D341Med (cell line): ENCODE data around the gene EMX2.
"Not testable (repeated sequence)": the region's sequence is repeated elsewhere in the genome, so short reads cannot be mapped to it uniquely, and the experiment has no call there.

Experiments
- DNase-seq: peaks from one replicate; pipeline ENCODE4 v3.0.0; 2012; ENCODE audit warnings: low spot score

EMX2 gene

DNA sequence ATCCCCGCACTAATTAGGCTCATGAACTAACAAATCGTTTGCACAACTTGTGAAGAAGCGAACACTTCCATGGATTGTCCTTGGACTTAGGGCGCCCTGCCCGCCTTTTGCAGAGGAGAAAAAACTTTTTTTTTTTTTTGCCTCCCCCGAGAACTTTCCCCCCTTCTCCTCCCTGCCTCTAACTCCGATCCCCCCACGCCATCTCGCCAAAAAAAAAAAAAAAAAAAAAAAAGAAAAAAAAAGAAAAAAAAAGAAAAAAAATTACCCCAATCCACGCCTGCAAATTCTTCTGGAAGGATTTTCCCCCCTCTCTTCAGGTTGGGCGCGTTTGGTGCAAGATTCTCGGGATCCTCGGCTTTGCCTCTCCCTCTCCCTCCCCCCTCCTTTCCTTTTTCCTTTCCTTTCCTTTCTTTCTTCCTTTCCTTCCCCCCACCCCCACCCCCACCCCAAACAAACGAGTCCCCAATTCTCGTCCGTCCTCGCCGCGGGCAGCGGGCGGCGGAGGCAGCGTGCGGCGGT lies at the start of gene EMX2:
Gene EMX2 (plus strand): TSS at position 41 of the 519 bp plus-strand sequence. CDS start 522 bp downstream, outside the sequence.
- DNase-seq = no peak

DNA sequence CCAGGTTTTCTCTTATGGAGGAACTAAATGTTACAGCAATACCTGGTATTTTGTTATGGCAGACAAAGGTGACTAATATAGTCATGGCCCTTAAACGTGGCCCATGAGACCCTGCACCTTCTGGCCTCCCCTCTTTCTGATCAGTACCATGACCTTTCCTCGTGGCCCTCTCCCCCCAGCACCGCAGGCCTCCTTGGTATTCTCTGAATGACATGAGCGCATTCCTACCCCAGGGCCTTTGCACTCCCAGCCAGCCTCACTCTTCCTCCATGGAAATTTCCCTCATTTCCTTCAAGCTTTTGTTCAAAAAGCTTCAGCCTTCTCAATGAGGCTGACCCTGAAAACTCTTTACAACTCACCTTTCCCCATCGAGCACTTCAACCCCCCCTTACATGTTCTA lies 46.5 kb upstream of the EMX2 start:
- DNase-seq = no peak

DNA sequence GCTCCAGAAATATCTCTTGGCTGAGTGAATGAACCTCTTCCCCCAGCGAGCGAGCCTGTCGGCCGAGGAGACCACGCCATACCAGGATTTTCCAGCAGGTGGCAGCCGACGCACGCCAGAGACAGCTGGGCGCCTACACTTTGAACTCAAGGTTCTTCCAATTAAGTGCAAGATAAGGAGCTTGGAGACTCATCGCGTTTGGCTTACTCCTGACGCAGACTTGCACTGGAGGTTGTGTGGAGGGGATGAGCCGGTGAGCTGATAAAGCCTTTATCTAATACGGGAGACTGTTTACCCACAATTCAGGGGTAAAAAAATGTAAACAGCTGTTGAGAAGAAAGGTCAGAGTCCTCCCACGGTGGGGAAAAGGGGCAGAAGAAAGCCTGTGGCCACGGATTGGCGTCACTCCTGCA lies 45.9 kb upstream of the EMX2 start:
- peak; percentile 78 for DNase-seq

DNA sequence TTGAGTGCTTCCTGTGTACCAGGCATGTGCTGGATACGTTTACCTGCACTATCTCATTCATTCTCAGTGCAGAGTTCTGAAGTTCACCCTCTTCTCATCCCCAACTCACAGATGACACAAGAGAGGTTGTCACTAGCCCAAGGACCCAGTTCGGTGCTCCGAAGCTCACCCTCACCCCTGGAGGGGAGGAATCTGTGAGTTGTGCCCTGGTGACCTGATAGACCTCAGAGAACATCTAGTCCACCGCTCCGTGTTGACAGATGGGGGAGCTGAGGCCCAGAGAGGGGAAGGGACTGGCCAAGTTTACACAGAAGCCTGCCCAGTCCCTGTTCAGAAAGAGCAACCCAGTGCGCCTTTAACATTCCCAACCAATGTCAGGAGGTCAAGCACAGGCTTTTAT lies 44.8 kb upstream of the EMX2 start:
- DNase-seq = no peak

DNA sequence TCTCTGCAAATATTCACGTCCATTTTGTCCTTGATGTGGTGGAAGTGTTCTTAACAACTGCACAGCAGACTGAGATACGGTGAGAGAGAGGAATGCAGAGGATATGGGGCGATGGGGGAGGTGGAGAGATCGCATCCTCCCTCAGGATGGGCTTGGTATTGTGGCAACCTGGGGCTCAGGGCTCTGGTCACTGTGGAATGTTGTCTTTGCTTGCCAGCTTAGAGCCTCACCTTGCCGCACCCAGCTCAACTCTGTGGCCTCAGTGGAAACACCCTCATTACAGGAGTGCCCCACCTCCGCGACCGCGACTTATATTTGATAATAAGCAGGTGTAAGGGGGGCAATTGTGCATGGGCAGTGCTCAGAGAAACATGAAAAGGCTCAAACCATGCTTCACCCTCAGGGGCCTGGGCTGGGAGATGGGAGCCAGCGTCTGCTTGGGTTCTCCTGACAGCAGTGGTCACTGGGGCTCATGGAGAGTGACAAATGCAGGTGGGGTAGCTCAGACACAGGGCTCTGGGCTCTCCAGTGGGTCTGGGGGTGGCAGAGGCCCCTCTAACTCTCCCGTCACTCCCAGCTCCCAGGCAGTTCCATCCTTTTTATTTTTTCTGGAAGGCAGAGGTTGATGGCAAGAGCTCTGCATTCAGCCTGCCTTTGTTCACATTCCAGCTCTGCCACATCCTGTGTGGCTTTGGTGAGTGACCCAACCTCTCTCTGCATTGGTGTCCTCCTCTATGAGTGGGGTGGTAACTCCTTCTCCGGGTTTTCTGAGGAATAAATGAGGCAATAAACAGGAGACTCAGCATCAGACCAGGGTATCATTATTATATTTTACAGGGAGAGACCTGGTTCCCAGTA lies 43.1 kb upstream of the EMX2 start:
- DNase-seq = no peak

DNA sequence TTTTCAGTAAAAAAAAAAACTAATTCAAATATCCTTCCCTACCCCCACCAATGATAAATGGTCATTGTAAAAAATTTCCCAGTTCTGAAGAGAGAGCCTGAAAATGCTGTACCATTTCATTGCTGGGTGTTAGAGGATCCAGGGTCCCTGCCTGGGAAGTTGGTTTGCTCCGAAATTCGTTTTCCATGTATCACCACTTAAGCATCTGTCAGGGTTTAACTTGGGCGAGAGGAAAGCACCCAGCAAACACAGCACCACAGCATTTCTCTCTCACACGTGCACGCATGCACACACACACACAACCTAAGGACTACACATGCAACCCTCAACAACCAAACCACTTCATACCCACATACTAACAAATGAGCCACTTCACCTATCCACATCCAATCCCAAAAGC lies 42.1 kb upstream of the EMX2 start:
- DNase-seq = no peak

DNA sequence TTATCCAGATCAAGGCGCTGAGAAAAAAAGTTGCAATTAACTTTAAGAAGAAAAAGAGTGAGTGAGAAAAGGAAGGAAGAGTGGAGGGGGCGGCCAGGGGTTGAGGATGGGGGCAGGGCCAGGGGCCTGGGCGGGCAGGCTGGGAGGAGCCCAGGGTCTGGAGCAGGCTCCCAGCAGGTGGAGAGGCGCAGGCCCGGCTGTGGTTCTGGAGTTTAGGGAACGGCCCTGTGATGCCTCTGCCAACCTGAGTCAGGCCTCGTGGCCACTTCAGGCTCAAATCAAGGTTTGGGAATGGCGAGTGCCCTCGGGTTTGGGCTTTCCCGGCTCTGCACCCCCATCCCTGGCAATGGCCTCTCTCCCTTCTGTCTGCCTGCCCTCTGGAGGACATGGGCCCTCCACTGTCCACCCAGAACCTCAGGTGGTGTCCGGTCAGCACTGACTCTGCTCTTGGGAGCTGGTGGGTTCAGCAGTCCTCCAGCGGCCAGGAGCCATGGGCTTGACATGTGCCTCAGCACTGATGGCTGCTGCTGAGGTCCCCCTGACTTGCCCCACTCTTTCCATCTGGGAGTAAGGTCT lies 41.0 kb upstream of the EMX2 start:
- DNase-seq = no peak

DNA sequence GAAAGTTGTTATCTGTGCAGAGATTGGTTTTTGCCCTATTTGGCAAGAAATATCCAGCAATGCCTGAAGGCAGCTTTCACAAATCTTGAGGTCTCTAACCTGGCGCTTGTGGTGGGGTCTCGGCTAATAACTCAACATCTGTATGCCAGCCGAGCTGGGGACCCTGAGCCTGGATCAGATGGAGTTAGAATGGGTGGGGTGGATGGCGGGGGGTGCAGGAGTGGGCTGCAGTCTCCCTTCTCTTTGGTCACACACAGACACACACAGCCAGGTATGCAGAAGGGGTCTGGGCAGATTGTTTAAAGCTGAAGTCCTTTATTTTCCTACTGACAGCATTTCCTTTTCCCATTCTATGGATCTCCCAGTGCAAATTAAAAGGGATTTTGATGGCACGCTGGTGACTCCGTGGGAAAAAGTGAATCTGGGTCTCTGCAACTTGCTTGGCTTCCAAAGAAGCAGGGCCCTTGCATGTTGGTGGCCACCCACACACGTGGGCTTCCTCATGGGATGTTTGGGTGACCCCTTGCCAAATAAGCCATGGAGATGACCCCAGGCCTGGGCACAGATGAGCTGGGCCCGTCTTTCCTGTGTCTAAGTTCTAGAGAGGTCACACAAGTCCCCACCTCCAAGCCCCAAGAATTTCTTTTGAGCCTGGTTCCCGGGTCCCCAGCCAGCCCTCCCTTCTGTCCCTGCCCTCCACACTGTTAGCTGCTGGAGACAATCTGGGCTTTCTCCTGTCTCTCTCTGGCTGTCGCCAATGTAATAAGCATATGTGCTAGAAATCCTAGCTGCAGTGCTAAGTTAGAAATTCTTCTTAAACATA lies 39.9 kb upstream of the EMX2 start:
- DNase-seq = no peak

DNA sequence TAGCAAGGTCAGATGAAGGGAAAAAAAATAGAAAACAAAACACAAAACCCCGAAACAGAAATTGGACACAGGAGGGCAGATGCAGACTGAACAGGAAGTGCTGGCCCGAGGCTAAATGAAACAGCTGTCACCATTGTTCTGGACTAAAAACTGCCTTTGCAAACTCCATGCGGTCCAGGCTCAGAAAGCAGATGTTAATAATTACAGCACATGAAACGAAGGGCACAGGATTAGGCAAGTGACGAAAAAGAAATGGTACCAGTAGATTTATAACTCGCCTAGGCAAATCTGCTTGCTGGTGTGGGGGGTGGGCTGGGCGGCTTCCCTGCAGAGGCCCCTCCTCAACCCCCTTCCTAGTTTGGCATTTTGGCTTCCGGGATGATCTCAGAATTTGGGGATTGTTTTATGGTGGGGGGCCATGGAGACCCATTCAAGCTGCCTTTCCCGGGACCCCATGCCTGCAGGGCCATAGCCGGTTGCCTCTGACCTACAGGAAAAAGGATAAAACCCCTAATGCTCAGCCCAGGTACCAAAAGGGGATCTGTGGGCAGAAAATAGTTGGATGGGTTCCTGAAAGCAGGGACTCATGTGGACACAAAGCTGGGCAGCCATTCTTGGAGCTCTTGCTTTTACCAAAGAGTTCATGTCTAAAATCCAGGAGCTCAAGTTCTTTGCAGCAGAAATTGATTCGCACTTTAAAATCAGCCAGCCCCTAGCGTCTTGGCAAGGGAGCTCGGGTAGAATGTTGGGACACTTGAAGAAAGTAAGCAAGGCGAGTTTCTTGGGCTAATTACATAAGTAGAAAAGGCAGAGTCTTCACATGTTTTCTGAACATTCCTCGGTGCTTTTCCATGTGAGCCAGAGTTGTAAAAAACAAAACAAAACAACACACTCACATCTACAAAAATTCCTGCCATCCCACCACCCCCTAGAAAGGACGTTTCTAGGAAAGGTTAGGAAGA lies 39.0 kb upstream of the EMX2 start:
- no peak for DNase-seq

DNA sequence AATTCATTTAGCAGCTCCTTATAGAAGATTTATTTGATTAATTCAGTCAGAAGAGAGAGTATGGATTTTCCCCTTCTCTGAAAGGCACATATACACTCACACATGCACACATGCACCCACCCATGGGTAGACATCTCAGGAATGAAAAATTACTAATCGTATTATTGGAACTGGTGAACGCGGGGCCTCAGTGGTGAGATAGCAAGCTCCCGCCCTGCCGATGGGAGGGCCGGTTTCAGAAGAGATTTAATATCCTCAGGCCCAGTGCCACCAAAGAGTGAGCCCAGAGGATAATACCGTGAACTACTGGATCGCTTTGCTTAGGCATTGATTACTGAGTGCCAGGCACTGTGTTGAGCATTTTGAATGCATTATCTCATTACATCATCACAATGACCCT lies 38.0 kb upstream of the EMX2 start:
- DNase-seq = no peak

DNA sequence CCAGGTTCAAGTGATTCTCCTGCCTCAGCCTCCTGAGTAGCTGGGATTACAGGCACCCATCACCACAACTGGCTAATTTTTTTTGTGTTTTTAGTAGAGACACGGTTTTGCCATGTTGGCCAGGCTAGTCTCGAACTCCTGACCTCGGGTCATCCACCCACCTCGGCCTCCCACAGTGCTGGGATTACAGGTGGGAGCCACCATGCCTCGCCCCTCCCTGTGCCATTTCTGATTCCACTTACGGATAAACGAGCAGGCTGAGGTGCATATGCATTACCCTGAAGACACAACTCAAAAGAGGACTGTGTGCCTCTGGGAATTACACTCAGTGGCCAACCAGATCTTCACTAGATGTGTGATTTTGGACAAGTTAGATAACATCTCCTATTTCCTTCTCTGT lies 35.5 kb upstream of the EMX2 start:
- not testable (repeated sequence) for DNase-seq

DNA sequence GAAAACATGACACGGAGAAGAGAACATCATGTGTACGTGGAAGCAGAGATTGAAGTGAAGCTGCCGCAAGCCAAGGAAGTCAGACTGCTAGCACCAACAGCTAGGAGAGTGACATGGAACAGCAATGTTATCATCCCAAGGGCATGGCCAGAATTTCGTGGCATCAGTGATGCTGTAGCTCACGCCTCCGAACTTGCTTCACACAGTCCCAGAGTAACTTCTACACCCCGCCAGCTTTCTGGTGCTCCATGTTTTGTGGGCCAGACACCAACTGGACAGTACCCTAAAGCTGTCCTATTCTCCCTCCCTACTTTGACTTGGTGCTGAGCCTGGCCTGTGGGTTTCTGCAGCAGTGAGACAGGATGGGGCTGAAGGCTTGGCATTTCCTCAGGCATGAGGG lies 33.0 kb upstream of the EMX2 start:
- DNase-seq = no peak

DNA sequence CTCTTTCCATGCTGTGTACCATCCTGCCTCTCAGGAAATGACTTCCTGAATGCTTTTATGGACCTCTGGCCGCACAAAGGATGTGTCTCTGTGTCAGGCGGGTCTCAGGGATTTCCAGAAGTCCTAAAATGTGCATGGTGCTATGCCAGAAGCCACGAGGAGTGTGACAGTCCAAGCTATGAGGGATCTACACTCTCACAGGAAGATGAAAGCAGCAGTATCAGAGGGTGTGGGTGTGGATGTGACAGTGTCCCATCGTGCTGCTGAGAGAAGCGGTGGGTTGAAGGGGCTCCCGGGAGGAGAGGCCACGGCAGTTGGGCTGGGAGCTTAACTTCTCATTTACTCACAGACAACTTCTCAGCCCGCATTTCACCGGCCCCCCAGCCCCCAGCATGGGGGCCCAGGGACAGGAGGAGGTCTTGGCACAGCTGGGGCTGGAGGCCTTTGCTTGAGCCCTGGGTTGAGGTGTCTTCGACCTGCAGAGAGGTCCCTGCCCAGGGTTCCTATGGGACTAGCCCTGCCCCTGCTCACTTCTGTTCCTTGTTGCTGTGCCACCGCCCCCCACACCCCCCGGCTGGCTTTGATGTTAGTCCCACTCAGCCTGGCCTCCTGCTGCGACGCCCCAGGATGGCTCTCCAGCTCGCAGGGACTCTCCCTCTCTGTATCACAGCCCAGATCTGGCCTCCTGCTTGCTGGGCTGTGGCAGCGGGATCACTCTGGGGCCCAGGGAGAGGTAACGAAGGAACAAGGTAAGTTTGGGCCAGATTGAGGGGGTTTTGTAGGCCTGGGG lies 30.8 kb upstream of the EMX2 start:
- DNase-seq = no peak

DNA sequence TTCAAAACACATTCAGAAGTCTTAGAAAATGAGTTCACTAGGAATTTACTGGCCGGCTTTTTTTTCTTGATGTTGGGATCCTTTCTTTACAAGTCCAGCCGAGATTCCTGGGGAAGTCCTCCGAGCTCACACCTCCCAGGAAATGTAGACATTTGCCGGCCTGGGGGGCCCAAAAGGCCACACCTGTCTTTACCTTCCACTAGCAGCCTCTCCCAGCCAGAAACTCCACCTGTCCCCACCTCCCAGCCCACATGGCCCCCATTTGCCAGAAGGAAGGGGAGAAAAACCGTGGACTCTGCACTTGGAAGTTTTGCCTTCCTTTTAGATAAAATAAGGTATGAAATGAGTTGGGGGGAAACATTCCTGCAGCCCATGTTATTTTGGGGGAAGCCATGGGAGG lies 27.6 kb upstream of the EMX2 start:
- no peak for DNase-seq

DNA sequence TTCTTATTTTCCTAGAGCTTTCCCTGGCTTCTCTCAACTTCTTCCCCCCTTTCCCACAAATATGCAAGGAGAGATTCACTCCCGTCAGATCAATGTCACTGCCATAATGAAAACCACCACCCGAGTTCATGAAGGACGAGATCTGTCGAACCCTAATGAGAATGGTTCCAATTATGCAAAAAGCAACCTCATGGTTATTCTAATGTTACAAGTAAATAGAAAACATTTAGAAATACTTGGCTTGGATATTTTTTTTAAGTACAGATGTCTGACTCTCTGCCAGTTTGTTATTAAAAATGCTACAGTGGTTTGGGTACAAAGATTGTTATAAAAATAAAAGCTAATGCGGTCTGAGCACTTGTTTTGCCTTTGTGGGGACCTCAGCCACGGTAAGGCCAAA lies 25.9 kb upstream of the EMX2 start:
- DNase-seq = no peak

DNA sequence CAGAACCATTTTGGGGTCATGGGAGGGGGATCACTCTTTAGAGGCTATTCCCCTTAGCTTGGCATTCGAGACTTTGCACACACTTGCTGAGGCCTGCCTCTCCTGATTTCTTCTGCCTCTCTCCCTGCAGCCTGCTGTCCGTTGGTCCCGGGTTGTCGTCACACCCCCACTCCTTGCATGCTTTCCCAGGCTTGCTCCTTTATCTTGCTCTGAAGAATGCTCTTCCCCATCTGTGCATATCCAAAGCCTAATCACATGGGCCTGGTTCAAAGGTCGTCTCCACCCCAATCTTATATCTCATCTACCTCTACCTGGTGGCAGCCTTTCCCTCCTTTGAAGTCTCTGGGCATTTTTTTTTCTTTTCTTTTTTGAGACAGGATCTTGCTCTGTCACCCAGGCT lies 24.3 kb upstream of the EMX2 start:
- DNase-seq = no peak

DNA sequence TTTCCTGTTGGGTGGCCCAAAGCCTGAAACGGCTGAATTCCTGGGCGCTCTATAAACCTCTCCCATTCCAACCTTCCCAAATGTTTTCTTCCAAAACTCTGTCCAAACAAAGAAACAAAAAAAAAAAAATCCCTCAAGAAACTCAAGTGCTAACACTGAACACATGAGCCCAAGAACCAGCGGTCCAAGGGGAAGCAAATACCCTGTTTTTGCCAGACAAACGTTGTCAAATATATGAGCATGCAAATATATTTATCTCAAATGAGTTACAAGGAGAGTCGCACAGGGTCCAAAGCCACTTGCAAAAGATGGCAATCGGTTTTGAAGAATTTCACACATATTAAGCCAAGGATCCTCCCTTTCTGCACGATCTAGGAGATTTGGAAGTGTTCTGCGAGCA lies 23.3 kb upstream of the EMX2 start:
- no peak for DNase-seq

DNA sequence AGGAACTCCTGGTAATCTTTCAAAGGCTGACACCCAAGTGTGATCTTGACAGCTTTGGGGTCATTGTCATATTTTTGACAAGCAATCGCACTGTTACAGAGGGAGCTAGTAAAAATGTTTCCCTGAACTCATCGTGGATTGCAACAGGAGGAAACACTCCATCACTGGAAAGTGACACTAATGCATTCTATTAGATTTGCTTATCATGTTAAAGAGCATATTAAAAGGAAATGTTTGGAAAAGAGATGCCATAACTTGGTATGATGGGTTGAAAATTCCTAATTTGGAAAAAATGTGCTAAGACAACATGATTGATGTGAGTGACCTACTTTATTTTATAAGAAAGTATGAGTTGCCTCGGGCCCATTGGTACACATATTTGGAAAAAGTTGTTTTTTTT lies 22.7 kb upstream of the EMX2 start:
- no peak for DNase-seq

DNA sequence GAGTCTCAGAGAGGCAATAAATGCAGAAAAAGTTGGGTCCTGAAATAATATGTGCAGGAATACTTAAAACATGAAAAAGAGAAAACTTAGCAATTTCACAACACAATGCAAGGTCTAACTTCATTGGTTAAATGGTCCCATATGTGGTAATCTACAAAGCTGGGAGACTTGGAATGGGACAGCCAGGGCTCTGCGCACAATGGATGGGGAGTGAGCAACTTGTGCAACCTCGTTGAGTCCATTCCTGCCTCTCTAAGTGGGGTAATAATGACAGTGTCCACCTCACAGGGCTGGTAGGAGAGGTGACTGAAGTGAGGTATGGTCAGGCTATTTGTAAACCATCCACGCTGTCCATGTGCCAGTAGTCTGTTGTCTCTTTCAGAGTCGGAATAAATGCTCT lies 11.8 kb upstream of the EMX2 start:
- DNase-seq = no peak

DNA sequence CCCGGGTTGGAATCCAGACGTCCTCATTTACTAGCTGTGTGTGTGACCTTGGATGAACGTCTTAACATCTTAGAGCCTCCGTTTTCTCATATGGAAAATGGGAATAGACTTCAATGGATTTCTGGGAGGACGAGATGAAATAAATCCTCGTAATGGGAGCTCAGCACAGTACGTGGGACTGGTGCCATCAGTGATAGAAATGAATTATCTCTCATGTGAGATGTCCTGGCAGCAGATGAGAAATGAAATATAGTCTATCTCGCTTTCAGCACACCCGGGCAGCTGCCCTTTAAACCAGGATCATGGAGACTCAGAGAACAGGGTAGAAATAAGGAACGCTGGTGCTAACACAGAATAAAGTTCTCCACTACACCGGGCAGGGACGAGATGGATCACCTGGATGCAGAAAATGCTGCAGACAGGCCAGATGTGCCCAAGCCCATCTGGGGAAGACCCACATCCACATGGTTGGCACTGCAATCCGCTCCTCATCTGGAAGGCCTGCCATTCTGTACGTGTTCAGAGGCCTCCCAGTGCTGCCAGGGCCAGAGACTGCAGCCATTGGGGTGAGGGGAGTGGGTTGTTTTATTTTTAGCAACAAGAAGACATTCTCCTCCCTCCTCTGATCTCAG lies 11.1 kb upstream of the EMX2 start:
- no peak for DNase-seq
